Heart right ventricle (tissue), 16 donors: ENCODE data around the gene FKBP4. TPM values are rescaled to one million over a fixed set of nuclear protein-coding genes. Genes with fewer than 3 reads are reported as not detected.
A peak's percentile ranks its signal among the peaks of the same experiment; 100 is the strongest.

Source experiments
- ATAC-seq, 8 donors: fragments of 200-7000 bp; cut with Tn5 transposase; one replicate each; pipeline ENCODE4 v1.9.1; 2020; ENCODE audit warnings: mild to moderate bottlenecking in 8 of 8, moderate library complexity in 8 of 8, moderate number of reproducible peaks in 1 of 8
- DNase-seq, 2 donors: peaks; one replicate each; pipeline ENCODE4 v3.0.0-alpha.2; 2020
- H3K27ac ChIP-seq, 10 donors: fragments of 200-600 bp; sonication (generic) in 2 of 10; one replicate each; pipeline versions ENCODE4 v1.5.0 to v1.8.0; 2020 to 2022; ENCODE audit warnings: mild to moderate bottlenecking in 3 of 10
- H3K27me3 ChIP-seq, 7 donors: fragments of 200-600 bp; one replicate each; pipeline ENCODE4 v1.8.0; 2021 to 2022; ENCODE audit warnings: mild to moderate bottlenecking in 2 of 7
- H3K36me3 ChIP-seq, 9 donors: fragments of 200-600 bp; sonication (generic) in 1 of 9; one replicate each; pipeline versions ENCODE4 v1.5.0 to v1.8.0; 2020 to 2022; ENCODE audit warnings: mild to moderate bottlenecking in 2 of 9
- H3K4me1 ChIP-seq, 9 donors: fragments of 200-600 bp; sonication (generic) in 1 of 9; one replicate each; pipeline versions ENCODE4 v1.5.0 to v1.8.0; 2020 to 2022; ENCODE audit warnings: mild to moderate bottlenecking in 4 of 9
- H3K4me3 ChIP-seq, 10 donors: fragments of 200-600 bp; sonication (generic) in 2 of 10; one replicate each; pipeline versions ENCODE4 v1.5.0 to v1.8.0; 2020 to 2022; ENCODE audit warnings: mild to moderate bottlenecking in 7 of 10, moderate library complexity in 2 of 10
- H3K9me3 ChIP-seq, 11 donors: fragments of 200-600 bp in 10 of 11; sonication (generic) in 2 of 11; one replicate each; pipeline versions ENCODE4 v1.5.0 to v1.8.0; 2013 to 2022; ENCODE audit warnings: mild to moderate bottlenecking in 2 of 11, control low read depth in 1 of 11, moderate library complexity in 1 of 11
- CTCF ChIP-seq, 9 donors: fragments of 200-600 bp; sonication (generic) in 2 of 9; IDR thresholded peaks; one replicate each; pipeline versions ENCODE4 v1.5.0 to v1.8.0; 2021 to 2022; ENCODE audit warnings: antibody characterized with exemption in 9 of 9, mild to moderate bottlenecking in 5 of 9, moderate library complexity in 1 of 9
- whole genome bisulfite sequencing, 2 donors: extraction: QIAGEN DNeasy Blood & Tissue Kit; methylation state at CpG; one replicate each; pipeline ENCODE4 v1.1.7; 2013; ENCODE audit warnings: inconsistent platforms in 1 of 2; 5-methylcytosine and 5-hydroxymethylcytosine counted together
- intact Hi-C, 10 donors: fragments of 100-400 bp; cut with DNase I; formaldehyde crosslinking; loops; one replicate each; pipeline versions ENCODE4 v1.11.1 to v1.14.2; 2022
- polyA plus RNA-seq, 2 donors: library from polyadenylated mRNA; stranded (reverse); fragments of 200-250 nt; gene quantifications; one replicate each; pipeline ENCODE4 v1.2.3, GENCODE V29; 2013
- total RNA-seq, 10 donors: library from RNA; stranded (reverse); fragmentation: NEBNext Ultra II Directional in 3 of 10; extraction: Animal tissue kit (Norgen Biotek cat#: 25700) in 3 of 10; gene quantifications; one replicate each; pipeline versions ENCODE4 v1.2.1 to v1.2.4, GENCODE V29; 2021 to 2023
- donor health status: Arrhythmogenic right ventricular cardiomyopathy.
- donor health status: ischemic (EF 13 %, LVEDD 7.1; RV severe dilation, severe dysfunction).
- donor health status: healthy with polysubstance abuse.
- donor health status: DM: no; HTN: yes; CAD: no.
- donor health status: DM: no; HTN: no; CAD: no.
- donor health status: ischemic (EF 25% LVEDD 6.9; RV normal size, moderate dysfunction).
- donor health status: ischemic (EF 25% LVEDD 5.7; RV mildly dilated, moderate dysfunction).
- donor health status: healthy.
- donor health status: DM: yes; HTN: yes; CAD: no.
- donor health status: Ischemic cardiomyopathy.
- donor health status: ischemic (EF 35%, LVEDD 5.7; RV mildly dilated, moderate dysfunction).
- donor health status: nonischemic (EF 11% LVEDD 7.7; RV severe dilation, severe dysfunction).
- donor health status: DM: yes; HTN: yes; CAD: no.
- donor health status: PGD.
- donor health status: ischemic (EF 29% LVEDD 5.4; RV normal size, mild dysfunction).
- donor health status: nonischemic (EF 23%, LVEDD 6.1; RV moderate dilation, normal function).

FKBP4 gene
- total and polyA plus RNA-seq, 12 donors: 18.7 to 65.8 (median 49.1) TPM

GRCh38 chr12:2835691-2836403 is 41.1 kb downstream of the FKBP4 start:
- intact Hi-C loops: no loop called here
- DNase-seq (no peak), ATAC-seq (no peak)
- peaks cover 0 to 35% (median 0%) of the 10 kb centered on the region in 9 donors for H3K36me3 ChIP-seq
- H3K27me3 ChIP-seq: peaks cover 0 to 7% (median 0%) of the 10 kb centered on the region in 7 donors
- H3K9me3 ChIP-seq: no peaks in the 10 kb centered on the region
- TF ChIP-seq CTCF (IDR thresholded peaks at IDR 0.05): no peak
- peaks cover 0 to 25% (median 8%) of the 10 kb centered on the region in 9 donors for H3K4me1 ChIP-seq
- 68 to 78% methylated on average over 4 of the region's 4 CpGs for WGBS, 2 donors
- no peak overlapping the region for H3K27ac ChIP-seq
- H3K4me3 ChIP-seq: peak overlapping the region in 1 of 10 donors; percentile 53

- Histone ChIP-seq H3K9me3 (no peaks in the 10 kb centered on the region), H3K27me3 (peaks cover 0 to 7% (median 0%) of the 10 kb centered on the region in 7 donors), H3K36me3 (peaks cover 0 to 33% (median 0%) of the 10 kb centered on the region in 9 donors), H3K4me1 (peaks cover 0 to 25% (median 8%) of the 10 kb centered on the region in 9 donors), H3K27ac (no peak overlapping the region), H3K4me3 (no peak overlapping the region)
- ATAC-seq: no peak
- no peak for DNase-seq
- 80 to 93% methylated on average over 8 of the region's 8 CpGs for WGBS, 2 donors
- TF ChIP-seq CTCF (IDR thresholded peaks at IDR 0.05): no peak
- intact Hi-C loops: no loop called here
These were observed 41.8 kb downstream of the FKBP4 start for GRCh38 chr12:2836574-2836973.

- ATAC-seq (peak in 2 of 8 donors; percentile 24 to 28), DNase-seq (no peak)
- intact Hi-C loops: no loop called here
- WGBS, 2 donors: 49 to 60% methylated on average over 9 of the region's 9 CpGs
- H3K27me3 ChIP-seq: peaks cover 0 to 4% (median 0%) of the 10 kb centered on the region in 7 donors
- H3K9me3 ChIP-seq: no peaks in the 10 kb centered on the region
- peaks cover 0 to 35% (median 0%) of the 10 kb centered on the region in 9 donors for H3K36me3 ChIP-seq
- H3K4me1 ChIP-seq: peaks cover 0 to 15% (median 0%) of the 10 kb centered on the region in 9 donors
- no peak for TF ChIP-seq CTCF (IDR thresholded peaks at IDR 0.05)
- H3K4me3 ChIP-seq: no peak overlapping the region
- H3K27ac ChIP-seq: no peak overlapping the region
These were observed 46.4 kb downstream of the FKBP4 start for GRCh38 chr12:2841056-2841650.

GRCh38 chr12:2842948-2843347 is 48.2 kb downstream of the FKBP4 start:
- Histone ChIP-seq H3K36me3 (peaks cover 0 to 38% (median 0%) of the 10 kb centered on the region in 9 donors), H3K27ac (peak overlapping the region in 3 of 10 donors; percentile 5 to 39 (median 35)), H3K9me3 (no peaks in the 10 kb centered on the region), H3K27me3 (no peaks in the 10 kb centered on the region), H3K4me1 (peaks cover 0 to 15% (median 0%) of the 10 kb centered on the region in 9 donors), H3K4me3 (no peak overlapping the region)
- peak in 6 of 8 donors; percentile 11 to 52 (median 32) for ATAC-seq
- DNase-seq: no peak
- intact Hi-C loops: no loop called here
- TF ChIP-seq CTCF (IDR thresholded peaks at IDR 0.05): no peak
- 57 to 70% methylated on average over 5 of the region's 5 CpGs for WGBS, 2 donors
